ENCODE data around the gene CAMKK2.

DNA sequence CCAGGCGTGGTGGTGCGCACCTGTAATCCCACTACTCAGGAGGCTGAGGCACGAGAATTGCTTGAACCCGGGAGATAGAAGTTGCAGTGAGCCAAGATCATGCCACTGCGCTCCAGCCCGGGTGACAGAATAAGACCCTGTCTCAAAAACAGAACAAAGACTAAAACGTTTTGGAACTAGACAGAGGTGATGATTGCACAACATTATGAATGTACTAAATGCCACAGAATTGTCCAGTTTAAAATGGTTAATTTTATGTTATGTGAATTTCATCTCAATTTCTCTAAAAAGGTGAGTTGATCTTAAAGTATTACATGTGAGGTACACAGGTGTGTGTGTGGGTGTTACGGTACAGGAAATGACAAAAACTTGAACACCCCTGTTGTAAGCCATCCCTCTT is 70.1 kb downstream of the CAMKK2 start:
- TF ChIP-seq, protein P1, sequence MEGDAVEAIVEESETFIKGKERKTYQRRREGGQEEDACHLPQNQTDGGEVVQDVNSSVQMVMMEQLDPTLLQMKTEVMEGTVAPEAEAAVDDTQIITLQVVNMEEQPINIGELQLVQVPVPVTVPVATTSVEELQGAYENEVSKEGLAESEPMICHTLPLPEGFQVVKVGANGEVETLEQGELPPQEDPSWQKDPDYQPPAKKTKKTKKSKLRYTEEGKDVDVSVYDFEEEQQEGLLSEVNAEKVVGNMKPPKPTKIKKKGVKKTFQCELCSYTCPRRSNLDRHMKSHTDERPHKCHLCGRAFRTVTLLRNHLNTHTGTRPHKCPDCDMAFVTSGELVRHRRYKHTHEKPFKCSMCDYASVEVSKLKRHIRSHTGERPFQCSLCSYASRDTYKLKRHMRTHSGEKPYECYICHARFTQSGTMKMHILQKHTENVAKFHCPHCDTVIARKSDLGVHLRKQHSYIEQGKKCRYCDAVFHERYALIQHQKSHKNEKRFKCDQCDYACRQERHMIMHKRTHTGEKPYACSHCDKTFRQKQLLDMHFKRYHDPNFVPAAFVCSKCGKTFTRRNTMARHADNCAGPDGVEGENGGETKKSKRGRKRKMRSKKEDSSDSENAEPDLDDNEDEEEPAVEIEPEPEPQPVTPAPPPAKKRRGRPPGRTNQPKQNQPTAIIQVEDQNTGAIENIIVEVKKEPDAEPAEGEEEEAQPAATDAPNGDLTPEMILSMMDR (conservative IDR thresholded peaks at IDR 0.05; ENCODE audit: low read length): no peak
- TF ChIP-seq EZH2phosphoT487 (IDR thresholded peaks at IDR 0.05; ENCODE audit: borderline replicate concordance): no peak
